ENCODE results near the gene KLRD1.
A peak's percentile ranks its signal among the peaks of the same experiment; 100 is the strongest.
"Not testable (repeated sequence)": the region's sequence is repeated elsewhere in the genome, so short reads cannot be mapped to it uniquely, and the experiment has no call there.

The KLRD1 gene

GRCh38 chr12:10307630-10308029 lies at the start of gene KLRD1:
TSS of gene KLRD1 (plus strand) at chr12:10307870. CDS start at chr12:10308078, 208 bp downstream.
- DNase-seq = no peak

GRCh38 chr12:10260927-10261326 lies 46.7 kb upstream of the KLRD1 start:
- no peak for DNase-seq

GRCh38 chr12:10268037-10268436 lies 39.6 kb upstream of the KLRD1 start:
- no peak for DNase-seq

GRCh38 chr12:10272467-10272866 lies 35.2 kb upstream of the KLRD1 start:
- DNase-seq = no peak

GRCh38 chr12:10276774-10277173 lies 30.9 kb upstream of the KLRD1 start:
- DNase-seq = no peak

- DNase-seq = no peak
Observed at GRCh38 chr12:10278104-10278503, 29.6 kb upstream of the KLRD1 start.

- DNase-seq = no peak
Observed at GRCh38 chr12:10279937-10280336, 27.7 kb upstream of the KLRD1 start.

GRCh38 chr12:10283027-10283426 lies 24.6 kb upstream of the KLRD1 start:
- DNase-seq = no peak

GRCh38 chr12:10285919-10286318 lies 21.8 kb upstream of the KLRD1 start:
- no peak for DNase-seq

GRCh38 chr12:10289005-10289754 lies 18.5 kb upstream of the KLRD1 start:
- no peak for DNase-seq

GRCh38 chr12:10291030-10291429 lies 16.6 kb upstream of the KLRD1 start:
- DNase-seq = no peak

GRCh38 chr12:10293151-10293550 lies 14.5 kb upstream of the KLRD1 start:
- DNase-seq = no peak

- no peak for DNase-seq
Observed at GRCh38 chr12:10293570-10294227, 14.0 kb upstream of the KLRD1 start.

- DNase-seq = no peak
Observed at GRCh38 chr12:10301103-10301502, 6.6 kb upstream of the KLRD1 start.

- no peak for DNase-seq
Observed at GRCh38 chr12:10304161-10304574, 3.5 kb upstream of the KLRD1 start.

- no peak for DNase-seq
Observed at GRCh38 chr12:10305411-10305810, 2.3 kb upstream of the KLRD1 start.

- peak; percentile 9 for DNase-seq
Observed at GRCh38 chr12:10310926-10311720, 3.5 kb downstream of the KLRD1 start.

- no peak for DNase-seq
Observed at GRCh38 chr12:10319388-10319787, 11.7 kb downstream of the KLRD1 start.

- no peak for DNase-seq
Observed at GRCh38 chr12:10320643-10321042, 13.0 kb downstream of the KLRD1 start.

- not testable (repeated sequence) for DNase-seq
Observed at GRCh38 chr12:10328691-10329090, 21.0 kb downstream of the KLRD1 start.

GRCh38 chr12:10331642-10332239 lies 24.1 kb downstream of the KLRD1 start:
- DNase-seq = no peak

GRCh38 chr12:10336196-10336595 lies 28.5 kb downstream of the KLRD1 start:
- not testable (repeated sequence) for DNase-seq

- DNase-seq = not testable (repeated sequence)
Observed at GRCh38 chr12:10338470-10338869, 30.8 kb downstream of the KLRD1 start.

All from NCI-H446 treated with DMSO at 0.1 percent for 48 hours (cell line).